Fibroblast of skin of left quadriceps (primary cell): Measurements from ENCODE around the gene SLC30A3.

Source experiments
- DNase-seq, 2 experiments: peaks; one replicate each; pipeline ENCODE4 v3.0.0-alpha.2; 2013; ENCODE audit warnings: low read depth in 2 of 2

SLC30A3 gene

DNA sequence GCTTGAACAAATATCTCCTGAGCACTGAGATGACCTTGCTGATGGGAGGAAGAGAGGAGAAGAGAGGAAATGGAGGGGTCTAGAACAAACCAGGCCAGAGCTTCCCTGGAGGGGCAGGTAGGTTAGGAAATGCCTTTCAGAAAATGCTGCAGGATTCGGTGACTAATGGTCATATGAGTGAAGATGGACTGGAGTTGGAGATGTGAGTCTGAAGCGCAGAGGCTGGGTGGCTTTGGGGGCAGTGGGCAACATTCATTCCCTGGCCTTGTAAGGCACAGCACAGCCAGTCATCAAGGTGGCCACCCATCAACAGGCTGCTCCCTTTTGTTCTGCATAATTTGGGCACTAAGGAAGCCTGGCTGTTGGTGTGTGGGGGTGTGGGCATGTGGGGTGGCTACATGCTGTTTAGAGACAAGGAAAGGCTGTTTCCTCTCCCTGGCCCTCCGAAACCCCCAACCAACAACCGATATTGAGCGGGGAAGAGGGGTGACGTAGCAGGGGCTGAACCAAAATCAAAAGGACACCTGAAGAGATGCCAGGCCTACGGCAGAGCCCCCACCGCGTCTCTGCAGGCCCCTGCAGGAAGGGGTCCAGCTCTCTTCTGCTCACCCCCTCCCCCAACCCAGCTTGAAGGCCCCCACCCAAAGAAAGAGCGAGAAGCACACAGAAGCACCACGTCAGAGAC, 1.5 kb downstream of the SLC30A3 start:
- DNase-seq, result no peak

- DNase-seq, result no peak
Measured at GRCh38 chr2:27258051-27258450, 4.8 kb downstream of the SLC30A3 start.

- DNase-seq, result no peak
Measured at GRCh38 chr2:27256855-27257454, 5.9 kb downstream of the SLC30A3 start.

- peak; percentile 33 to 45 for DNase-seq
Measured at GRCh38 chr2:27255660-27256059, 7.2 kb downstream of the SLC30A3 start.

DNA sequence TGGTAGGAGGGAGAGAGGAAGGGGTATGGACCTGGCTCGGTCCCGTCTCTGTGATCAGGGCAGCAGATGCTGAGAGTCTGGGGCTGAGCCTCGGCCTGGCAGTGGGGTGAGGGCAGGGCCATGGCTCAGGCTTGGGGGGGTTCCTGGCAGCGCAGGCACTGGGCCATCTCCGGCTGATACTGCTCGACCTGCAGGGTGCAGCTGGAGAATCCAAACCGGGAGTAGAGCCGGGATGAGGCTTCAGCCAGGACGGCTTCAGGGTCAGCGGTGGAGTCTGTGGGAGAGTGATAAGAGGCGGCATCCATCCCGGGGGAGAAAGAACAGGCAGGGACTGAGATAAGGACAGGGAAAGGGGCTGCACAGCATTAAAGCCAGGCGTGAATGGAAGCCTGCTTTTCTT, 7.7 kb downstream of the SLC30A3 start:
- DNase-seq, result no peak

- no peak for DNase-seq
Measured at GRCh38 chr2:27251766-27252165, 11.1 kb downstream of the SLC30A3 start.

- no peak for DNase-seq
Measured at GRCh38 chr2:27250652-27251379, 12.0 kb downstream of the SLC30A3 start.

- no peak for DNase-seq
Measured at GRCh38 chr2:27249891-27250651, 12.8 kb downstream of the SLC30A3 start.

DNA sequence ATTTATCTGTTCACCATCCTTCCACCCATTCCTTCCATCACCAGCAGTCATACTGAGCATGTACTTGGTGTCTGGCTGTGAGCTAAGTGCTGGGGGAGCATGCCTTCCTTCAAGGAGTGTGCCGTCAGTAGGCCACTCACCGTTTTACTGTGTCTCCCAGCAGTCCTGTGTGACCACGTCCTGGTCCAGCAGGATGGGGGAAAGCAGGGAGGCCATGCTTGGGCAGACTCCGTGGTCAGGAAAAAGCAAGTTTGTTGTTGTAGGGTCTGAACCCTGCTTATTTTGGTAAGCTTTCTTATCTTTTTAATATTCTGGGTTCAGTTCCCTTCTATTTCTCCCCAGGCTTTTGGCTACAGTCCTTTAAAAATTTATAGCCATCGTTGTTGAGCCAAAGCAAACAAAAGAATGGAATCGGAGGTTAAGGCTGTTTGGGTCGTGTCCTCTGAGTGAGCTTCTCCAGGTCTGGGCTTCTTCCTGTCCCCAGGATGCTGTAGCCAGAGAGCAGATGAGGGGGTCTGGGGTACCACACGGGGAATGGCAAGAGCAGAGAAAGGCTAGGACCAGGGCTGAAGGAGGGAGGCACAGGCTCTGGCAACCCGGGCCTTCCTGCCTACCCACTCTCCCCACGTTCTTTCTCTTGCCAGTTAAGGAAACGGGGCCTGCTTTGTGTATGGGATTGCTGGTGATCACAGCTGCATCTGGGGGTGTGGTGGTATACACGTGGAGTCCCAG, 13.5 kb downstream of the SLC30A3 start:
- no peak for DNase-seq

DNA sequence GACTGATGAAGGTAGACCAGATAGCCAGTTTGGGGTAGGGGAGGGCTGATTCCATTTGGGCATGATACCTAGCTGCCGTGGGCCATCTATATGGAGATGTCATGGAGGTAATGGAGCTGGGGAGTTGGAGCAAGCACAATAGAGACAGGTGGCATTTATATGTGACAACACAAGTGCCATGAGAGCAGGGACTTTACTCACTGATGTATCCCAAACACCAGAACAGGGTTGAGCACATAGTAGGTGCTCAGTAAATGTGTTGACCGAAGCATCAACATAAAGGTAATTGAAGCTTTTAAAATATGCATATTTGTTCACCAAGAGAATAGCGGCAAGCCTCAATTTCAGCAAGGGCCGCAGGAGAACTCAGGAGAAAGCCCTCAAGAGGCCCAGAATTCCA, 15.0 kb downstream of the SLC30A3 start:
- DNase-seq, result no peak

- DNase-seq, result no peak
Measured at GRCh38 chr2:27245626-27246025, 17.2 kb downstream of the SLC30A3 start.

DNA sequence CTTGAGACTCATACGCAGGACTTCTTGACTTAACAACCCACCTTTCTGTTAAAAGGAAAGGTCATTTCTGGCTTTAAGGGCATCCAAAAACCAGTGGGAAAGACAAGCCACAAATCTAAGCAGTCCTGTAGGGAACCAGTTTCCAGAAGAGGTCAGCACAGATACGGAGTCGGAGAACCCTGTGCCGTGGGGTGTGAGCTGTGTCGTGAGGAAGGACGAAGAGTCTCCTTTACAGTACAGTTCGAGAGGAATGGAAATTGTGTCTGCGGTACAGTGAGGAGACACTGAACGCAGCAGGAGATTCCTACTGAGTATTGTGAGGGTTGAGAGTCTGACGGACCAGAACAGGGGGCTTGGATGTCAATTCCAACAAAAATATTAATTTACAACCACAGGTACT, 17.7 kb downstream of the SLC30A3 start:
- DNase-seq, result no peak

DNA sequence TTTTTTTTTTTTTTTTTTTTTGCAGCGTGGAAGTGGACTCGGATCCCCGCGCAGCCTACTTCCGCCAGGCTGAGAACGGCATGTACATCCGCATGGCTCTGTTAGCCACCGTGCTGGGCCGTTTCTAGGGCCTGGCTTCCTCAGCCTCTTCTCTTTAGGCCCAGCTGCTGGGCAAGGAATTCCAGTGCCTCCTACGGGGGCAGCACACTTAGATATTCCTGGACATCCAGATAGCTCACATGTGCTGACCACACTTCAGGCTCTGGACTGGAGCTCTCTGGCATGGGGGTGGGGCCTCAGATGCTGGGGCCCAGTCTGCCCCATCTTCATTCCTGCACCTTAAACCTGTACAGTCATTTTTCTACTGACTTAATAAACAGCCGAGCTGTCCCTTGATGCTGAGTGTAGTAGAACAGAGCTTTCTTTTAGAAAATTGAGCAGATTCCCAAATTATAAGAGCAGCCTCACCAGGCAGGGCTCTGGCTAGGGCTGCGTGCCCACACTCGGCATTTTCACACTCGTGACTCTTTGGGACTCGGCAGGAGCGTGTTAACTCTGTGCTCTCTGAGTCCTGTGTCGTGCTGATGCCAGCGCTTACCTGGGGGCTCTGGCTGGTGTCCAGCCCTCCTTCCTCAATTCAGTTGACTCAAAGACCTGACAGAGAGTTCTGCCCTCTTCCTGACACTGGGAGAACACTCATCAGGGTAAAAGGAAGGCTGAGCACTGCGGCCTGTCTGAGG, 19.3 kb downstream of the SLC30A3 start:
- DNase-seq, result no peak

- DNase-seq, result no peak
Measured at GRCh38 chr2:27242614-27242951, 20.3 kb downstream of the SLC30A3 start.

- DNase-seq, result no peak
Measured at GRCh38 chr2:27241761-27242613, 20.9 kb downstream of the SLC30A3 start.

DNA sequence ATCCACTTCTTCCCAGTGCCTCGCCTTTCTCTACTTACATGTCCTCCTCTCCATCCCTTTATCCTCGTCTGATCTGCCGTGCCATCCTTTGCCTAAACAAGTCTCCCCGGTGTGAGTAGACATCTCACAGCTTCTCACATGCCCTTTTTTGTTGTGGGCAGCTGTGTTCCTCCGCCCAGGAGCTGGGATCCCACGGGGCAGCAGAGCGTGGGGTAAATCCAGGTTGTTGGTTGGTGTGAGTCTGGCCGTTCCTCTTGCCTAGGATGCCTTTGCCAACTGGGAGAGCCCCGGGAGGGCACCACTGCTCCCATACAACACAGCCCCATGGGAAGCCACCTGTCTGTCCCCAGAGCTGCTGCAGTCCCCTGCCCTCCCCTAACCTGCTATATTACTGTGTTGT, 22.4 kb downstream of the SLC30A3 start:
- DNase-seq, result no peak

GRCh38 chr2:27238976-27239375, 23.9 kb downstream of the SLC30A3 start:
- DNase-seq, result no peak

- DNase-seq, result no peak
Measured at GRCh38 chr2:27237341-27237945, 25.4 kb downstream of the SLC30A3 start.

DNA sequence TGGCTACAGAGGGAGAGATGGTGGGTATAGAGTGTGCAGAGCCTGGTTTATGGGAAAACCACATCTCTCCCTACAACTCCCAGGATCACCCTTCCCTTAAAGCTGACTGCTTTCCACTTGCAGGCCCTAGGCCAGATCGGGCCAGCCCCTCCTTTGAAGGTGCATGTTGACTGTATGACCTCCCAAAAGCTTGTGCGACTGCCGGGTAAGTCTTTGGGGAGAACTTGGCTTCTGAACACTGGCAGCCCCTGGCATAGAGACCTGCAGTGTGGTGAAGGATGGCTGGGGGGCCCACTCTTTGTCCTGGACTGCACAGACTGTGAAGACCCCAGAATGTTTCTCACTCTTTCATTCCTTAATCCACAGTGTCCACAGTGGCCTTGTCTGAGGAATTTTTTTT, 26.2 kb downstream of the SLC30A3 start:
- no peak for DNase-seq

GRCh38 chr2:27236136-27236535, 26.7 kb downstream of the SLC30A3 start:
- DNase-seq, result no peak
